AG09309 (cell line): ENCODE data around the gene PRKACB.
A peak's percentile ranks its signal among the peaks of the same experiment; 100 is the strongest.

Experiments
- DNase-seq: peaks from one replicate; pipeline ENCODE4 v3.0.0-alpha.2; 2010; ENCODE audit warnings: low read depth
- H3K4me3 ChIP-seq: 2 replicates; pipeline ENCODE4 v1.5.1; 2011; ENCODE audit warnings: mild to moderate bottlenecking, low read depth, low read length, moderate library complexity; ENCODE audit not compliant: control insufficient read depth
- CTCF ChIP-seq: IDR thresholded peaks from 2 replicates; pipeline ENCODE4 v1.5.1; 2011; ENCODE audit warnings: mild to moderate bottlenecking, low read depth, low read length, inconsistent platforms; ENCODE audit not compliant: insufficient read depth, control insufficient read depth; ENCODE audit errors: missing control alignments

Gene PRKACB

DNA sequence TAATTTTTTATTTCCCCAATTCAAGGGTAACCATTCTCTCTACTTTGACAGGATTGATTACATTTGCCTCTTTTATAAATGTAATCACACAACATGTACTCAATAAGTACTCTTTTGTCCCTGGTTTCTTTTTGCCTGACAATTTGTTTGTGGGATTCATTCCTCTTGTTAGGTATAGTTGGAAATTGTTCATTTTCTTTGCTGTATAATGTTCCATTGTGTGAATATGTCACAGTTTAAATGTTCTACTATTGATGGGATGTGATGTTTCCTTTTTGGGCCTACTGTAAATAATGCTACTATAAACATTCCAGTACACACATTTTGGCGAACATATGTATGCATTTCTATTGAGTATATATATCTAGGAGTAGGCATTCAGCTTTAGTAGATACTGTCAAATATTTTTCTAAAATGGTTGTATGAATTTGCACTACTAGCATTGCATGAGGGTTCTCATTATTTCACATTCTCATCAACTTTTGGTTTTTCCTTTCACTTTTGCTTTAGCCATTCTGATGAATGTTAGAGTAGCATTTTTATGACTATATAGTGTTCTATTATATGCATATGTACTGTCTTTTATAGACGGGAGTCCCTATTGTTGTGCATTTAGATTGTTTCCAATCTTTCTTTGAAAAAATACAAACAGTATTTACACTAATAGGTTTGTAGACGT lies 35.0 kb upstream of the PRKACB start:
- DNase-seq = no peak
- no peak overlapping the region for H3K4me3 ChIP-seq
- TF ChIP-seq CTCF = no peak

- DNase-seq = no peak
- no peak overlapping the region for H3K4me3 ChIP-seq
- TF ChIP-seq CTCF = no peak
These were observed 33.4 kb upstream of the PRKACB start for GRCh38 chr1:84110629-84111028.

DNA sequence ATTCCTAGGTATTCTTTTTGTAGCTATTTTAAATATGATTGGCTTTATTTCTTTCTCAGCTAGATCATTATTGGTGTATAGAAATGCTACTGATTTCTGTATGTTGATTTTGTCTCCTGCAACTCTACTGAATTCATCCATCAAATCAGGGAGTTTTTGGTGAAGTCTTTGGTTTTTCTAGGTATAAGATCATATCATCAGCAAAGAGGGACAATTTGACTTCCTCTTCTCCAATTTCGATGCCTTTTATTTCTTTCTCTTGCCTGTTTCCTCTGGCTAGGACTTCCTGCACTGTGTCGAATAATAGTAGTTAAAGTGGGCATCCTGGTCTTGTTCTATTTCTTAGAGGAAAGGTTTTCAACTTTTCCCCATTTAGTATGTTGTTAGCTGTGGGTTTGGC lies 27.5 kb upstream of the PRKACB start:
- no peak overlapping the region for H3K4me3 ChIP-seq
- no peak for DNase-seq
- TF ChIP-seq CTCF = no peak

GRCh38 chr1:84117868-84118267 lies 26.2 kb upstream of the PRKACB start:
- no peak for TF ChIP-seq CTCF
- no peak overlapping the region for H3K4me3 ChIP-seq
- DNase-seq = peak; percentile 46

GRCh38 chr1:84121360-84121759 lies 22.7 kb upstream of the PRKACB start:
- no peak overlapping the region for H3K4me3 ChIP-seq
- TF ChIP-seq CTCF = no peak
- DNase-seq = no peak

GRCh38 chr1:84122780-84123382 lies 21.2 kb upstream of the PRKACB start:
- no peak overlapping the region for H3K4me3 ChIP-seq
- peak; percentile 73 for TF ChIP-seq CTCF
- DNase-seq = no peak
